HFF-Myc (cell line): ENCODE measurements around the gene HAT1.
A peak's percentile ranks its signal among the peaks of the same experiment; 100 is the strongest.

ENCODE experiments used
- DNase-seq: peaks from one replicate; pipeline ENCODE4 v3.0.0-alpha.2; 2011; ENCODE audit warnings: low read depth; ENCODE audit errors: extremely low read depth
- H3K4me3 ChIP-seq: replicated peaks from 2 replicates; pipeline ENCODE4 v1.5.1; 2011; ENCODE audit warnings: low read depth, mild to moderate bottlenecking, control low read depth, low read length
- CTCF ChIP-seq: IDR thresholded peaks from 2 replicates; pipeline ENCODE4 v1.5.1; 2012; ENCODE audit warnings: mild to moderate bottlenecking, low read depth, low read length, control low read depth; ENCODE audit errors: missing control alignments

The HAT1 gene

GRCh38 chr2:172000696-172001361 is 78.6 kb downstream of the HAT1 start:
- no peak for TF ChIP-seq CTCF
- peak overlapping the region; percentile 66 for H3K4me3 ChIP-seq
- DNase-seq = no peak

- DNase-seq = no peak
- TF ChIP-seq CTCF = no peak
- H3K4me3 ChIP-seq = no peak overlapping the region
These were observed 85.1 kb downstream of the HAT1 start for GRCh38 chr2:172007372-172007771.

GRCh38 chr2:172009823-172010222 is 87.6 kb downstream of the HAT1 start:
- TF ChIP-seq CTCF = no peak
- no peak overlapping the region for H3K4me3 ChIP-seq
- DNase-seq = no peak

- DNase-seq = no peak
- TF ChIP-seq CTCF = no peak
- no peak overlapping the region for H3K4me3 ChIP-seq
These were observed 89.7 kb downstream of the HAT1 start for GRCh38 chr2:172011812-172012575.

- no peak for DNase-seq
- no peak for TF ChIP-seq CTCF
- H3K4me3 ChIP-seq = no peak overlapping the region
These were observed 90.6 kb downstream of the HAT1 start for GRCh38 chr2:172012677-172013391.

GRCh38 chr2:172013396-172013795 is 91.1 kb downstream of the HAT1 start:
- no peak overlapping the region for H3K4me3 ChIP-seq
- DNase-seq = no peak
- no peak for TF ChIP-seq CTCF
